GM10266 (cell line): ENCODE results near the gene PLXNA3.
A peak's percentile ranks its signal among the peaks of the same experiment; 100 is the strongest.

Experiments
- DNase-seq: peaks from one replicate; pipeline ENCODE4 v3.0.0; 2012; ENCODE audit errors: extremely low spot score
- CTCF ChIP-seq: IDR thresholded peaks from 2 replicates; pipeline ENCODE4 v1.5.1; 2012; ENCODE audit warnings: mild to moderate bottlenecking, low read depth; ENCODE audit not compliant: control insufficient read depth, insufficient read depth; ENCODE audit errors: missing control alignments

The PLXNA3 gene

GRCh38 chrX:154472685-154473632 is 14.9 kb downstream of the PLXNA3 start:
- no peak for TF ChIP-seq CTCF
- DNase-seq: no peak

GRCh38 chrX:154473683-154474082 is 15.6 kb downstream of the PLXNA3 start:
- DNase-seq: no peak
- no peak for TF ChIP-seq CTCF

- TF ChIP-seq CTCF: no peak
- no peak for DNase-seq
These were observed 18.7 kb downstream of the PLXNA3 start for GRCh38 chrX:154476821-154477220.

- TF ChIP-seq CTCF: no peak
- no peak for DNase-seq
These were observed 19.9 kb downstream of the PLXNA3 start for GRCh38 chrX:154477891-154478477.

- peak; percentile 92 for DNase-seq
- no peak for TF ChIP-seq CTCF
These were observed 20.9 kb downstream of the PLXNA3 start, which contains the start of gene LAGE3 for GRCh38 chrX:154478728-154479622. Gene LAGE3, minus strand, starts transcription at chrX:154479281. Its CDS starts 366 bp downstream, at chrX:154478915.

GRCh38 chrX:154481195-154481594 is 23.1 kb downstream of the PLXNA3 start:
- TF ChIP-seq CTCF: no peak
- DNase-seq: no peak
